Globus pallidus (tissue), 1 donor: ENCODE data around the gene LRRC45.
"Not testable (repeated sequence)": the region's sequence is repeated elsewhere in the genome, so short reads cannot be mapped to it uniquely, and the experiment has no call there.

Experiments used
- DNase-seq: peaks from one replicate; pipeline ENCODE4 v3.0.0-alpha.2; 2015; ENCODE audit warnings: low spot score

Gene LRRC45

GRCh38 chr17:82035488-82035887 is 12.4 kb downstream of the LRRC45 start:
- DNase-seq, result no peak

- no peak for DNase-seq
Measured at GRCh38 chr17:82035956-82036633, 13.0 kb downstream of the LRRC45 start.

- no peak for DNase-seq
Measured at GRCh38 chr17:82036634-82037091, 13.6 kb downstream of the LRRC45 start.

GRCh38 chr17:82037092-82037888 is 14.2 kb downstream of the LRRC45 start, which contains the start of gene DCXR:
DCXR (minus strand) TSS chr17:82037697; CDS start chr17:82037682, 15 bp downstream.
- DNase-seq, result peak; percentile 96

- DNase-seq, result no peak
Measured at GRCh38 chr17:82037889-82038195, 14.7 kb downstream of the LRRC45 start.

DNA sequence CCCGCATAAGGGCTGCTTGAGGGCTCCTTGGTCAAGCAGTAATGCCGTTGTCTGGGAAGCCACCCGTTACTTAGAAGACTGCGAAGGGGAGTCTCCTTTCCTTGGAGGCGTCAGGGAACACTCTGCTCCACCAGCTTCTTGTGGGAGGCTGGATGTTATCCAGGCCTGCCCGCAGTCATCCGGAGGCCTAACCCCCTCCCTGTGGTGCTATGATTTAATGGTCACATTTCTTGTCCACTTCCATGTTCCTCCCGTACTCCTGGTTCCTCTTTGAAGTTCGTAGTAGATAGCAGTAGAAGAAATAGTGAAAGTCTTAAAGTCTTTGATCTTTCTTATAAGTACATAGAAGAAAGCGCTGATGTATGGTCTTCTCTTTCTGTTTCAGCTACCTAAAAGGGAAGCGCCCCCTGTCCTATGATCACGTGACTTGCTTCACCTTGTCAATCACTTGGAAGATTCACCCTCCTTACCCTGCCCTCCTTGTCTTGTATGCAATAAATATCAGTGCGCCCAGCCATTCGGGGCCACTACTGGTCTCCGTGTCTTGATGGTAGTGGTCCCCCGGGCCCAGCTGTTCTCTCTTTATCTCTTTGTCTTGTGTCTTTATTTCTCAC is 15.8 kb downstream of the LRRC45 start:
- not testable (repeated sequence) for DNase-seq

- no peak for DNase-seq
Measured at GRCh38 chr17:82039695-82040299, 16.7 kb downstream of the LRRC45 start.

DNA sequence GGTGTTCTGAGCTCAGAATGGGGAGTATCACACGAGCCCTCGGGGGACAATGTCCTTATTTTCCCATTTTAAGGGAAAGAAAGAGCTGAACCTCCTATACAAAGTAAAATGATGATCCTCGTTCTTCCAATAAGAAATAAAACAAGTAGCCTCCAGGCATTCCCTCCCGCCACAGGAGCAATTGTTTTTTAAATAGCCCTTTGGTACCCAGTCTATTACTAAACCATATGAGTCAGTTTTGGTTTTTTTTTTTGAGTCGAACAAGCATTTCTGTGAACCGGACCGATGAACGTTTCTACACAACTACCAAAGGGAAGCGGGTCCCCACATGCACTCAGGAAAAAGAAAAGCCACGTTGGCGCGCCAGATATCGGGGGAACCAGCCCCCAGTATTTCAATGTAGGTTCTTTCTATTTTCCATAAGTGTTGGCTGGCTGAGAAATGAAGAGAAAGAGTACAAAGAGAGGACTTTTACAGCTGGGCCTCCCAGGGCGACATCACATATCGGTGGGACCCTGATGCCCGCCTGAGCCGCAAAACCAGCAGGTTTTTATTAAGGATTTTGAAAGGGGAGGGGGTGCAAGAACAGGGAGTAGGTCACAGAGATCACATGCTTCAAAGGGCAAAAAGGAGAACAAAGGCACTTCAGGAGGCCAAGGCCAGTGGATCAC is 18.2 kb downstream of the LRRC45 start:
- no peak for DNase-seq

DNA sequence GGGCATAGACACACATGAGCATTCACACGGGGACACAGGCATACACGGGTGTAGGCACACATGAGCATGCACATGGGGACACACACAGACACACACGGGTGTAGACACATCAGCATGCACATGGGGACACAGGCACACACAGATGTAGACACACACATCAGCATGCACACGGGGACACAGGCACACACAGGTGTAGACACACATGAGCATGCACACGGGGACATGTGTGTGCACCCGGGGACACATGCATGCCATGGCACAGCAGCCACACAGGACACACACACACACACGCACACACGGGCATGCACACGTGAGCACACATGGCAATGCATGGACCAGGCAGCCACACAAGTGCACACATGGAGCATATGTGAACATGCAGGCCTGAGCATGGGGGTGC is 19.5 kb downstream of the LRRC45 start:
- no peak for DNase-seq

GRCh38 chr17:82043507-82043906 is 20.4 kb downstream of the LRRC45 start:
- no peak for DNase-seq

DNA sequence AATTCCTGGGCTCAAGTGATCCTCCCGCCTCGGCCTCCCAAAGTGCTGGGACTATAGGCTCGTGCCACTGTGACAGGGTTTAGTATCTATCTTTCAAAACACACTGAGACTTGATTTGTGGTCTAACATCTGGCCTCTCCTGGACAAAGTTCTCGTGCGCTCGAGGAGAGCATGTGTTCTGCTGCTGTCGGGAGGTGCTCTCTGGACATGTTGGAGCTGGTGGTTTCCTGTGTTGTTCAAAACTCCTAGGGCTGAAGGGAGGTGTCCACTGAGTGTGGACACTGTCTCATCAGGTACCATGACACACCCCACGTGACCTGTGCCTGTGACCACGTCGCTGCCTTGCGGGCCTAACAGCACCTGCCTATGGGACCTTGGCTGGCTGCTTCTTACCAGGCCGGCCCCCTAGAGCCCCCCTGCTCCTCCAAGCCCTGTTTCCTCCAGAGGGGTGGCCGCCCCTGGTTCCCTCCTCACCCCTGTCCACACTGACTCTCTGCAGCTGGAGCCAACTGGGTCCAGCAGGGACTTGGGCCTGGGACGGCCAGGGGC is 22.9 kb downstream of the LRRC45 start:
- DNase-seq, result no peak

- DNase-seq, result no peak
Measured at GRCh38 chr17:82046903-82047302, 23.8 kb downstream of the LRRC45 start.

DNA sequence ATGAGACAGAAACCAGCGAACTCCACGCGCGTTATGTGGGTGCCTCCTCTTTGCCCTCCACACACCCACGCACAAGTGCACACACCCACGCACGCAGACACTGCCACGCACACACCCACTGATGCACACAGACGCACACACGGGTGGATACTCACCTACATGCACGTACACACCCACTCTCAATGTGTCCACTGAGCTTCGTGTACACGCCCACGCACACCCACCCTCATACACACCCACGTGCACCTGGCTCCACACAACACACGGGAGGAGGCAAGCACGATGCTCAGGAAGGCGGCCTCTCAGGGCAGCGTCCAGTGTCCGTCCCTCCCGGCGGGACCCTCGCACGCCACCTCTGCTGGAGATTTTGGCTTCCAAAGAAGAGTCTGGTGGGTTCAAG is 24.3 kb downstream of the LRRC45 start:
- no peak for DNase-seq

GRCh38 chr17:82047914-82048570 is 24.9 kb downstream of the LRRC45 start:
- DNase-seq, result no peak

GRCh38 chr17:82048571-82048971 is 25.5 kb downstream of the LRRC45 start:
- DNase-seq, result no peak

- no peak for DNase-seq
Measured at GRCh38 chr17:82049106-82049505, 26.0 kb downstream of the LRRC45 start.

DNA sequence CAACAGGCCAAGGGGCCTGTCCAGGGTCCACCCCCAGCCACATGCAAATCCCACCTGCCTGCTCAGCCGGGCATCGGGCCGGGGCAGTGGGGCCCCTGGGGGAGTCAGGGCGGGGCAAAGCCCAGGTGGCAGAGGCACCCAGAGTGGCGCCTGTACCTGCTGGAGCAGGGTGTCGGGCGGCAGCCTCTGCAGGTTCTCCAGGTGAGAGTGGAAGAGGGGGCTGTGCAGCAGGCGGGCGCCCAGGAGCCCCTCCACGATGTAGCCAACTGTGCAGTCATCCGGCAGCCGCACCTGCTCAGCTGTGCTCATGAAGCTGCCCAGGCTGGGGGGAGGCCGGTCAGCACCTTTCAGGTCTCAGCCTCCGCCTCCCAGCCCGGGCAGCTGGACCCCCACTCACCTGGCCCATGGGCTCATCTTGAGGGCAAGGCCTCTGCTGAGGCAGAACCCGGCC is 26.4 kb downstream of the LRRC45 start:
- DNase-seq, result no peak

DNA sequence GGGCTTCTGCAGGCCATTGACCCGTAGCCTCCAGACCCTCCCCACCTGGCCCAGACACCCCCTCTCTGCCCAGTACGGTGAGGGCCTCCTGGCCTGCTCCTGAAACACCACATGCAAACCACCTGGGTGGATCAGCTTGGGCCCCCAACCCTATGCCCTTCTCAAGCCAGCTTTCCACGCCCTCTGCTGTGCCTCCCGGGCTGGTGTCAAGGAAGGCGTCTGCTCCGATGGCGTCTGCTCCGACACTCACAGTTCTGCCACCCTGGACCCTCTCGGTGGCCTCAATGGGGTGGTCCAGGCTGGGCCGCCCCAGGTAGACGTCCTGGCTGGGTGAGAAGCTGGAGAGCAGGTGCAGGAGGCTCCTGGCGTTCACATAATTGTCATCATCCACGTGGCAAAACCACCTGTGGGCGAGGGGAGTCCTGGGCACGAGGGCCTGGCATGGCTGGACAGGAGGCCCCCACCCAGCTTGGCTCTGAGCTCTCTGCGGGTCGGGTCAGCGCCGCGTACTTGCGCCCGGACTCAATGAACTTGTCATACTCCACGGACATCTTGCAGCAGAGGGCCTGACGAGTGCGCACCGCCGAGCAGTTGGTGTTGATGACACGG is 27.2 kb downstream of the LRRC45 start:
- no peak for DNase-seq

DNA sequence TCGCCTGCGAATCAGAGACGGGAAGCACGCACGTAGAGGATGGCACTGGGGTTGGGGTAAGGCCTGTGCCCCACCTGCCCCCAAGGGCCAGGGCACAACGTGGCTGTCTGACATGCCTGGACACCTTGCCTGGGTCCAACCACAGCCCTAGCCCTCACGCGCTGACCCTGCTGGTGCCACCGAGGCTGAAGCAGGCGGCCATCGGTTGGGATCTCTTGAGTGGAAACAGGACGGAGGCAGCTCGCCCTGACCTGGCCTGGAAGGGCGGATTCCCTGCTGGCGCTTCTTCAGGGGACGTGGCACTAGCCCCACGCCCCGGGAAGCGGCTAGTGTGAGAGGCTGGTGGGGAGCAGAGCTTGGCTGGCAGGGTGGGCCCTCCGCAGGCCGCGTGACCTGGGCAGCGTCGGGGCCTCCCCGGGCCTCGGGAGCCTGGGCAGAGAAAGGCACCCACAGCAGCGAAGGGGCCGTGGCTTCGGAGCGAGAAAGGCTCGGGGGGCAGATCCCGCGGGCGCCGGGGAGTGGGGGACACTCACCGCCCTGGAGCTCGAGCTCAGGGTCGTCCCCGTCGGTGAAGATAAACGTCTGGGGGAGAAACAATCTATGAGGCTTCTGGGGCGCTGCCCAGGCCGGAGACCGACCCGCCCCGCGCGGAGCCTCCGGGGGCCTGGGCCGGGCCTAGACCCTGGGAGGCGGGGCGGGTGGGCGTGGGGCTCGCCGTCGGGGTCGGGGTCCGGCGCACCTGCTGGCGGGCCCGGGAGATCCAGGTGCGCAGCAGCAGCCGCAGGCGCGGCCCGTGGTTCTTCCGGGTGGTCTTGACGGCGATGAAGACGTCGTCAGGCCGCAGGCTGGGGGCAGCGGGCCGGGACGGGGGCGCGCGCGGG is 27.9 kb downstream of the LRRC45 start:
- DNase-seq, result no peak
